Mesodermal cell (in vitro differentiated cells): Measurements from ENCODE around the gene ARHGEF25.

ENCODE experiments used
- H3K27ac ChIP-seq: 2 replicates; pipeline ENCODE4 v1.7.0; 2013; ENCODE audit warnings: mild to moderate bottlenecking, low read depth, low read length, moderate library complexity; ENCODE audit not compliant: severe bottlenecking
- H3K36me3 ChIP-seq: 2 replicates; pipeline ENCODE4 v1.7.1; 2013; ENCODE audit warnings: mild to moderate bottlenecking, low read length, moderate library complexity; ENCODE audit not compliant: control insufficient read depth, insufficient read depth
- H3K4me1 ChIP-seq: one replicate; pipeline ENCODE4 v1.7.1; 2013; ENCODE audit warnings: mild to moderate bottlenecking, low read length; ENCODE audit not compliant: insufficient read depth, control insufficient read depth, poor library complexity, severe bottlenecking
- H3K4me3 ChIP-seq: 2 replicates; pipeline ENCODE4 v1.7.0; 2013; ENCODE audit warnings: low read length, control low read depth, mild to moderate bottlenecking; ENCODE audit not compliant: insufficient read depth, poor library complexity, severe bottlenecking; ENCODE audit errors: extremely low read depth
- H3K9me3 ChIP-seq: 2 replicates; pipeline ENCODE4 v1.7.1; 2013; ENCODE audit warnings: mild to moderate bottlenecking, low read length, moderate library complexity; ENCODE audit not compliant: control insufficient read depth
- WGBS, 2 experiments: methylation state at CpG; one replicate each; pipeline ENCODE4 v1.1.5; 2013; ENCODE audit warnings: missing lambda C conversion rate in 2 of 2; ENCODE audit not compliant: insufficient coverage in 2 of 2; 5-methylcytosine and 5-hydroxymethylcytosine counted together

ARHGEF25 gene

GRCh38 chr12:57623811-57624390 lies 12.7 kb downstream of the ARHGEF25 start:
- Histone ChIP-seq H3K36me3 (no peaks in the 10 kb centered on the region), H3K4me3 (no peak overlapping the region), H3K27ac (no peak overlapping the region), H3K9me3 (no peaks in the 10 kb centered on the region), H3K4me1 (no peaks in the 10 kb centered on the region)
- WGBS, 2 experiments, result 69 to 85% methylated on average over 4 to 5 of the region's 5 CpGs

- no peaks in the 10 kb centered on the region for H3K4me1 ChIP-seq
- no peaks in the 10 kb centered on the region for H3K36me3 ChIP-seq
- no peak overlapping the region for H3K27ac ChIP-seq
- H3K4me3 ChIP-seq, result no peak overlapping the region
- no peaks in the 10 kb centered on the region for H3K9me3 ChIP-seq
- 88 to 89% methylated on average over 3 to 6 of the region's 8 CpGs for WGBS, 2 experiments
Observed at GRCh38 chr12:57624441-57625220, 13.4 kb downstream of the ARHGEF25 start.

- no peak overlapping the region for H3K27ac ChIP-seq
- H3K36me3 ChIP-seq, result no peaks in the 10 kb centered on the region
- no peaks in the 10 kb centered on the region for H3K9me3 ChIP-seq
- H3K4me3 ChIP-seq, result no peak overlapping the region
- WGBS, 2 experiments, result 85 to 87% methylated on average over 5 to 8 of the region's 12 CpGs
- H3K4me1 ChIP-seq, result no peaks in the 10 kb centered on the region
Observed at GRCh38 chr12:57625261-57626032, 14.2 kb downstream of the ARHGEF25 start.

GRCh38 chr12:57626111-57626920 lies 15.1 kb downstream of the ARHGEF25 start:
- Histone ChIP-seq H3K36me3 (no peaks in the 10 kb centered on the region), H3K4me3 (no peak overlapping the region), H3K27ac (no peak overlapping the region), H3K4me1 (no peaks in the 10 kb centered on the region), H3K9me3 (no peaks in the 10 kb centered on the region)
- WGBS, 2 experiments, result 91 to 92% methylated on average over 10 to 12 of the region's 13 CpGs

GRCh38 chr12:57626921-57627445 lies 15.7 kb downstream of the ARHGEF25 start:
- no peaks in the 10 kb centered on the region for H3K9me3 ChIP-seq
- H3K36me3 ChIP-seq, result no peaks in the 10 kb centered on the region
- H3K4me3 ChIP-seq, result no peak overlapping the region
- no peak overlapping the region for H3K27ac ChIP-seq
- H3K4me1 ChIP-seq, result peaks cover 5% of the 10 kb centered on the region
- 69 to 77% methylated on average over 2 to 3 of the region's 9 CpGs for WGBS, 2 experiments

DNA sequence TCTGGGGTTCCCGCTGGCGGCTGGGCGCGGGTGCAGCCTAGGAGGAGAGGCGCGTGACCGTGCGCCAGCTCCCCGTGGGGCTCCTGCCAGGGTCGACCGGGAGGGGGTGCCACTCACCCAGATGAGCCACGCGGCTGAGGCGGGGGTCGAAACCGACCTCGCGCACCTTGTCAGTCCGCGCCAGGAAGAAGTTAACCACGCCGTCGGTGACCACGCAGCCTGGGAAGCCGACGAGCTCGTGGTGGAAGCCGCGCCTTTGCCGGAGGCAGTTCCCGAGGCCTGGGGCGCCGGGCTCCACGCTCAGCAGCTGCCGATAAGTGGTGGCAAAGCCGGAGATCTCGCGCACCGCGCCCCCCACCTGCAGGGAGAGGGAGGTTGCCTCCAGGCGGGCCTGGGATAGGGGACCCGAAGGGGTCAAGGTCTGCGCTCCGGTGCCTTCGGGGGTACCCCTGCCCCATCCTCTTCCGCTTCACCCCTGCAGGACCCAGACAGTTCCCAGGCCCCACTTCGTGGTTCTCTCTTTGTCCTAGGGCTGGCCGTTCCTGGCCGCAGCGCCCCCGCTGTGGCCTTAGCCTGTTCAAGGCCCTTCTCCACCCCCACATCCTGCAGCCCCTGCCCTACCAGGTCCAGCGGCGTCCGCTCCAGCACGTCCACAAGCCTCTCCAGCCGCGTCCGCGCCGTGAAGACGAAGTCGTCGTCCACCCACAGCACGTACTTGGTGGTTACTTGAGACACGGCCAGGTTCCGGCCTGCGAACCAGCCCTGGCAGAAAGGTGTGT lies 16.5 kb downstream of the ARHGEF25 start:
- Histone ChIP-seq H3K4me1 (peaks cover 10% of the 10 kb centered on the region), H3K4me3 (no peak overlapping the region), H3K27ac (no peak overlapping the region), H3K36me3 (no peaks in the 10 kb centered on the region), H3K9me3 (no peaks in the 10 kb centered on the region)
- 55 to 60% methylated on average over 57 to 64 of the region's 67 CpGs for WGBS, 2 experiments

GRCh38 chr12:57628280-57629191 lies 17.3 kb downstream of the ARHGEF25 start:
- no peaks in the 10 kb centered on the region for H3K36me3 ChIP-seq

GRCh38 chr12:57629897-57630471 lies 18.7 kb downstream of the ARHGEF25 start:
- 83 to 94% methylated on average over 3 to 4 of the region's 5 CpGs for WGBS, 2 experiments
- H3K4me1 ChIP-seq, result peaks cover 10% of the 10 kb centered on the region
- no peak overlapping the region for H3K27ac ChIP-seq
- no peaks in the 10 kb centered on the region for H3K36me3 ChIP-seq
- no peaks in the 10 kb centered on the region for H3K9me3 ChIP-seq
- H3K4me3 ChIP-seq, result no peak overlapping the region

More at GRCh38 chr12:57628280-57629191, 17.3 kb downstream of the ARHGEF25 start:
- H3K4me3 ChIP-seq, result no peak overlapping the region
- peaks cover 10% of the 10 kb centered on the region for H3K4me1 ChIP-seq
- WGBS, 2 experiments, result 81 to 90% methylated on average over 24 to 26 of the region's 29 CpGs
- H3K27ac ChIP-seq, result no peak overlapping the region
- no peaks in the 10 kb centered on the region for H3K9me3 ChIP-seq
